Lower leg skin (tissue), 4 donors: Measurements from ENCODE around the gene COX7A2. TPM values are rescaled to one million over a fixed set of nuclear protein-coding genes. Genes with fewer than 3 reads are reported as not detected.

ENCODE experiments used
- DNase-seq, 2 donors: peaks; one replicate each; pipeline ENCODE4 v3.0.0-alpha.2; 2019; ENCODE audit warnings: low spot score in 2 of 2
- H3K4me3 ChIP-seq: fragments of 200-600 bp; sonication (generic); 2 replicates; pipeline ENCODE4 v1.5.1; 2017; ENCODE audit warnings: mild to moderate bottlenecking, low read depth; ENCODE audit not compliant: poor library complexity, severe bottlenecking
- POLR2A ChIP-seq, 2 donors: fragments of 450-650 bp; IDR thresholded peaks; one replicate each; pipeline ENCODE4 v1.6.1; 2016 to 2017; ENCODE audit warnings: antibody characterized with exemption in 2 of 2, mild to moderate bottlenecking in 1 of 2, moderate library complexity in 1 of 2
- WGBS, 2 donors: methylation state at CpG; one replicate each; pipeline ENCODE4 v1.1.5; 2018; 5-methylcytosine and 5-hydroxymethylcytosine counted together
- intact Hi-C: fragments of 100-400 bp; cut with DNase I; formaldehyde crosslinking; loops from one replicate; pipeline ENCODE4 v1.15.0; 2023; ENCODE audit warnings: low total_unique reads
- total RNA-seq, 4 donors: library from RNA; depleted of rRNA; stranded (reverse); fragments of >200 nt; gene quantifications; one replicate each; pipeline ENCODE4 v1.1.0, GENCODE V29; 2016
- TF ChIP-seq, protein P1 (sequence below), 3 donors: fragments of 450-650 bp; IDR thresholded peaks; one replicate each; pipeline ENCODE4 v1.5.1; 2016; ENCODE audit warnings: antibody characterized with exemption in 3 of 3, mild to moderate bottlenecking in 3 of 3, moderate library complexity in 2 of 3

COX7A2 gene
- total RNA-seq, 4 donors from 2014 or later = 90.2 to 517 (median 146) TPM

DNA sequence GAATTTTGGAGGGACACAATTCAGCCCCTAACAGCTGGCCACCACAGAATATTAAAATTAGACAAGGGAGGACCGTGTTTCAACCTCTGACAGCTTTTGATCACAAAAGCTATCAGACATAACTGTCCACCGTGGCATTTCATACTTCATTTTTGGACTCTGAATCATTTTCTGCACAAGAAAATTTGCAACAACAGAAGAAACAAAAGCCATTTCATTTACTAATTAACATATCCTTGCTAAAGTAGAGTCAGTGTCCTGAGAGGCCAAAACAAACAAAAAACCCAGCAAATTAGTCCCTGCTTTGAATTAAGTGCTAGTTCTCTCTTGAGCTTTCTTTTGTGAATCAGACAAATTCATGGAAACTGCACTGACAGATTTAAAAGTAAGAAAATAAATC lies 20.2 kb downstream of the COX7A2 start:
- no peak overlapping the region for H3K4me3 ChIP-seq
- 46 to 70% methylated on average over 2 of the region's 2 CpGs for WGBS, 2 donors
- DNase-seq = no peak
- no peak for TF ChIP-seq POLR2A (IDR thresholded peaks at IDR 0.05)
- TF ChIP-seq, protein P1, sequence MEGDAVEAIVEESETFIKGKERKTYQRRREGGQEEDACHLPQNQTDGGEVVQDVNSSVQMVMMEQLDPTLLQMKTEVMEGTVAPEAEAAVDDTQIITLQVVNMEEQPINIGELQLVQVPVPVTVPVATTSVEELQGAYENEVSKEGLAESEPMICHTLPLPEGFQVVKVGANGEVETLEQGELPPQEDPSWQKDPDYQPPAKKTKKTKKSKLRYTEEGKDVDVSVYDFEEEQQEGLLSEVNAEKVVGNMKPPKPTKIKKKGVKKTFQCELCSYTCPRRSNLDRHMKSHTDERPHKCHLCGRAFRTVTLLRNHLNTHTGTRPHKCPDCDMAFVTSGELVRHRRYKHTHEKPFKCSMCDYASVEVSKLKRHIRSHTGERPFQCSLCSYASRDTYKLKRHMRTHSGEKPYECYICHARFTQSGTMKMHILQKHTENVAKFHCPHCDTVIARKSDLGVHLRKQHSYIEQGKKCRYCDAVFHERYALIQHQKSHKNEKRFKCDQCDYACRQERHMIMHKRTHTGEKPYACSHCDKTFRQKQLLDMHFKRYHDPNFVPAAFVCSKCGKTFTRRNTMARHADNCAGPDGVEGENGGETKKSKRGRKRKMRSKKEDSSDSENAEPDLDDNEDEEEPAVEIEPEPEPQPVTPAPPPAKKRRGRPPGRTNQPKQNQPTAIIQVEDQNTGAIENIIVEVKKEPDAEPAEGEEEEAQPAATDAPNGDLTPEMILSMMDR (IDR thresholded peaks at IDR 0.05) = no peak
- intact Hi-C loops = no loop called here

DNA sequence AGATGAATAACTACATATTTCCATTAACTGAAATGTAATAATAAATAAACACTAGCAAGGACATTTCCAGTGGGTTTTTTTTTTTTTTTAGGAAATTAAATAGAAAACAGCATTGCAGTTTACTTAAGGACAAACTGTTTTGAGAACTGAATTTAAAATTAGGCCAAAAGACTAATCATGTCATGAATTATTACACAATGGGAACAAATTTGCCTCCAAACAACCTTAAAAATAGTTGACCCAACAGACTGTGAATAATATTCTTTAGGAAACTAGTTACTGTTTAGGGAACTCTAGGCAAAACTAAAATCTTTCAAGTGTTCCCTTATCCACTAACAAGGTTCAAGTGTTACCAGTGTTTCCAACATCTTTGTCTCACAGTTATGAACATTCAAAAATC lies 21.3 kb downstream of the COX7A2 start:
- intact Hi-C loops = no loop called here
- no peak for TF ChIP-seq POLR2A (IDR thresholded peaks at IDR 0.05)
- TF ChIP-seq, protein P1 (IDR thresholded peaks at IDR 0.05) = no peak
- no peak for DNase-seq
- H3K4me3 ChIP-seq = no peak overlapping the region

DNA sequence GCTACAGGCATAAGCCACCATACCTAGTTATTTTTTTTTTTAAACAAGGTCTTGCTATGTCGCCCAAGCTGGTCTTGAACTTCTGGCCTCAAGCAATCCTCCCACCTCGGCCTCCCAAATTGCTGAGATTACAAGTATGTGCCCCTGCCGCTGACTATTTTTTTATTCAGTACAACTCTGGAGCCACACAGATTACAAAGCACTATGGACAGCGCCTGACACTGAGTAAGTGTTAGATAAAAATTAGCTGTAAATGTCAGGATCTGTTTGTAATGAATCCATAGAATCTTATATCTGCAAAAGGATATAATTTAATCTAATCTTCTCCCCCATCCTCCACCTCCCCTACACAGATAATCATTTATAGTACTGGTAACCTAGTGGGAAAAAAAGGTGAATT lies 22.5 kb downstream of the COX7A2 start:
- TF ChIP-seq, protein P1 (IDR thresholded peaks at IDR 0.05) = no peak
- TF ChIP-seq POLR2A (IDR thresholded peaks at IDR 0.05) = no peak
- H3K4me3 ChIP-seq = no peak overlapping the region
- intact Hi-C loops = no loop called here
- no peak for DNase-seq
- WGBS, 2 donors = 90 to 95% methylated on average over 4 of the region's 4 CpGs

DNA sequence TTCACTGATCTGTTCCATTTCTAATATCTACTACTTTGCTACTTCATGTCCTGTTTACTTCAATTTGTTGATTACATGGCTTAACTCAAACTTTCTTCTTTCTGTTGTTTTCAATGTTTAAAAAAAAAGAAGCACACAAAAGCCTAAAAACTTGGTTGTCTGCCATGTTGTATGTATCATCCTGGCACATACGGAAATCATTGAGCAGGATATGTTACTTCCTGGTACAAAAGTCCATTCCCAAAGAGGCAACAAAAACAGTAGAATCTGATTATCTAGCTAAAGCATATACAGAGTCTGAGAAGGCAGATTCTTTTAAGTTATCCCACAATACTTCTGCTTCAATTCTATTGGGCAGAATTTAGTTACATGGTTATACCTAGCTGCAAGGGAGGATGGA lies 23.2 kb downstream of the COX7A2 start:
- 15 to 17% methylated on average over 1 of the region's 1 CpG for WGBS, 2 donors
- no peak for TF ChIP-seq POLR2A (IDR thresholded peaks at IDR 0.05)
- TF ChIP-seq, protein P1 (IDR thresholded peaks at IDR 0.05) = no peak
- H3K4me3 ChIP-seq = no peak overlapping the region
- no peak for DNase-seq
- intact Hi-C loops = no loop called here

DNA sequence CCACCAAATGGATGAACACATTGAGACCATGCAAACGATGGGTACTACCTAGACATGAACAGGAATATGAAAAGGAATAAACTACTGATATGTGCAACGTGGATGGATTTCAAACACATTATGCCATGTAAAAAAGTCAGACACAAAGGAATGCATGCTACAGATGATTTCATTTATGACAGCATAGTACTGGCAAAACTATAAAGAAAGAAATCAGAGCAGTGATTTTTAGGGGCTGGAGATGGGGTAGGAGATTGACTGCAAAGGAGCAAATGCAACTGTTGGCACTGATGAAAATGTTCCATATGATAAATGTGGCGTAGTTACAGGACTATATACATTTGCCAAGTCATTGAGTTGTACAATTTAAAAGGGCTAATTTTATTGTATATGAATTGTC lies 24.3 kb downstream of the COX7A2 start:
- DNase-seq = no peak
- TF ChIP-seq POLR2A (IDR thresholded peaks at IDR 0.05) = no peak
- TF ChIP-seq, protein P1 (IDR thresholded peaks at IDR 0.05) = no peak
- intact Hi-C loops = no loop called here
- 57 to 62% methylated on average over 3 of the region's 3 CpGs for WGBS, 2 donors
- H3K4me3 ChIP-seq = no peak overlapping the region

DNA sequence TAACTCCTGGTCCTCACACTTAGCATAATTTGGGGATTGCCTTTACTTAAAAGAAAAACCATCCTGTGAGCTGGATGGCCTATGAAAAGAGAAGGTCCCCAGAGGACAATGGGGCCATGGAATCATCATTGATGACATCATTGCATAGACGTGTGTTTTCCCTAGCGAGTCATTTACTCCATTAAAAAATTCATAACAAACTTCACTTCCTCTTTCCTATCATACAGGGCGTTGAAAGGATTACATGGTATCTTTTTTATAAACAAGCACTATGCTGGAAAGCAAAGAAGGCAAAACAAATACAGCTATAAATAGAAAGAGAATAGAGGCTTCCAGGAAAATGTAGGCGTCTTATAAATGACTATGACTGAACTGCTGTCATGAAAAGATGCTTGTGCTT lies 26.4 kb downstream of the COX7A2 start:
- DNase-seq = no peak
- whole genome bisulfite sequencing, 2 donors = 13 to 16% methylated on average over 4 of the region's 4 CpGs
- intact Hi-C loops = no loop called here
- H3K4me3 ChIP-seq = no peak overlapping the region
- TF ChIP-seq POLR2A (IDR thresholded peaks at IDR 0.05) = no peak
- TF ChIP-seq, protein P1 (IDR thresholded peaks at IDR 0.05) = no peak
